ENCODE measurements around the gene STX2. TPM values are rescaled to one million over a fixed set of nuclear protein-coding genes. Genes with fewer than 3 reads are reported as not detected.

The STX2 gene
- total and polyA plus RNA-seq, 10 of the 15 experiments (the other 5 are each of a cell fraction or from before 2014, with no cell fraction given), result 6.0 to 22.2 (median 10.0) TPM

- SMC1A ChIA-PET (ENCODE audit: uncharacterized antibody, unreplicated experiment), result interaction anchor here (1.3 kb wide), 1 partner anchor 41 kb away, joined by 5 read pairs; no protein-coding TSS in a partner anchor
- Histone ChIP-seq H3K4me2 (ENCODE audit: control insufficient read depth, insufficient read depth) (no peak overlapping the region), H3K27me3 (replicated peaks in 1 of 2; ENCODE audit: control insufficient read depth in 2 of 2, insufficient read depth in 2 of 2, low read length in 1 of 2) (no peaks in the 10 kb centered on the region), H3K9ac (ENCODE audit: control insufficient read depth, insufficient read depth, low read length) (no peak overlapping the region), H3K9me3 (replicated peaks; ENCODE audit: control insufficient read depth, insufficient read depth, low read length) (no peaks in the 10 kb centered on the region), H2AFZ (ENCODE audit: control insufficient read depth, low read depth, low read length) (no peak overlapping the region), H3K79me2 (ENCODE audit: control insufficient read depth, insufficient read depth, low read length) (no peaks in the 10 kb centered on the region), H3K4me1 (ENCODE audit: control insufficient read depth, insufficient read depth, low read length) (no peaks in the 10 kb centered on the region; the same call in 1 of the 2 replicates), H3K4me3 (no peak overlapping the region), H4K20me1 (ENCODE audit: control insufficient read depth, insufficient read depth) (no peaks in the 10 kb centered on the region), H3K27ac (ENCODE audit: control insufficient read depth, insufficient read depth) (no peak overlapping the region), H3K36me3 (ENCODE audit: control insufficient read depth in 2 of 2, insufficient read depth in 2 of 2, low read length in 1 of 2) (no peaks in the 10 kb centered on the region)
- POLR2A ChIA-PET, result no interaction called here
- CTCF ChIA-PET, result interaction anchor here (3.4 kb wide), 1 partner anchor 9 kb away, joined by 18 read pairs; no protein-coding TSS in a partner anchor
- no peak for DNase-seq (ENCODE audit: low read depth, low spot score)
- in situ Hi-C loops (cut with MboI), result no loop called here
- BruUV-seq (replicated peaks), result no TSS peak
- RAD21 ChIA-PET (ENCODE audit: unreplicated experiment), result no interaction called here
- no peak; the same call in 2 of the 3 replicates for ATAC-seq
- TF ChIP-seq RUNX3 (IDR thresholded peaks at IDR 0.05; ENCODE audit: low read length), result peak; percentile 30; the same call in 1 of the 2 replicates
- TF ChIP-seq EP300 (IDR thresholded peaks at IDR 0.05; ENCODE audit: borderline replicate concordance in 1 of 2, control insufficient read depth in 1 of 2, low read depth in 2 of 2, low read length in 2 of 2), result no peak
- TF ChIP-seq CBX5 (IDR thresholded peaks at IDR 0.05; ENCODE audit: low read depth), result no peak
- intact Hi-C loops (cut with micrococcal nuclease; ENCODE audit: unreplicated experiment), result loop anchor here (5.0 kb wide), 1 partner anchor 303 kb away; no protein-coding TSS in a partner anchor
- FAIRE-seq, result no peak
- WGBS (ENCODE audit: insufficient coverage, insufficient replicate concordance, low lambda C conversion rate, missing lambda C conversion rate), result 78% methylated on average over 17 of the region's 17 CpGs
These were observed 9.4 kb downstream of the STX2 start for GRCh38 chr12:130829391-130830245.

- Histone ChIP-seq H3K27me3 (replicated peaks in 1 of 2; ENCODE audit: control insufficient read depth in 2 of 2, insufficient read depth in 2 of 2, low read length in 1 of 2) (no peaks in the 10 kb centered on the region), H3K27ac (ENCODE audit: control insufficient read depth, insufficient read depth) (no peak overlapping the region), H3K4me2 (ENCODE audit: control insufficient read depth, insufficient read depth) (no peak overlapping the region), H3K79me2 (ENCODE audit: control insufficient read depth, insufficient read depth, low read length) (no peaks in the 10 kb centered on the region), H3K9ac (ENCODE audit: control insufficient read depth, insufficient read depth, low read length) (no peak overlapping the region), H2AFZ (ENCODE audit: control insufficient read depth, low read depth, low read length) (no peak overlapping the region), H3K9me3 (replicated peaks; ENCODE audit: control insufficient read depth, insufficient read depth, low read length) (no peaks in the 10 kb centered on the region), H3K4me1 (ENCODE audit: control insufficient read depth, insufficient read depth, low read length) (no peaks in the 10 kb centered on the region; the same call in 1 of the 2 replicates), H3K4me3 (no peak overlapping the region), H4K20me1 (ENCODE audit: control insufficient read depth, insufficient read depth) (no peaks in the 10 kb centered on the region), H3K36me3 (ENCODE audit: control insufficient read depth in 2 of 2, insufficient read depth in 2 of 2, low read length in 1 of 2) (no peaks in the 10 kb centered on the region)
- ATAC-seq (no peak), DNase-seq (ENCODE audit: low read depth, low spot score) (no peak), FAIRE-seq (no peak)
- SMC1A ChIA-PET (ENCODE audit: uncharacterized antibody, unreplicated experiment), result no interaction called here
- RAD21 ChIA-PET (ENCODE audit: unreplicated experiment), result no interaction called here
- POLR2A ChIA-PET, result no interaction called here
- 96% methylated on average over 8 of the region's 8 CpGs for WGBS (ENCODE audit: insufficient coverage, insufficient replicate concordance, low lambda C conversion rate, missing lambda C conversion rate)
- intact Hi-C loops (cut with micrococcal nuclease; ENCODE audit: unreplicated experiment), result loop anchor here (5.0 kb wide), 1 partner anchor 303 kb away; no protein-coding TSS in a partner anchor
- BruUV-seq (replicated peaks), result no TSS peak
- in situ Hi-C loops (cut with MboI), result no loop called here
- CTCF ChIA-PET, result no interaction called here
- no peak for TF ChIP-seq CUX1 (IDR thresholded peaks at IDR 0.05; ENCODE audit: insufficient replicate concordance, low read depth, low read length)
- no peak for TF ChIP-seq CHD4 (IDR thresholded peaks at IDR 0.05)
- TF ChIP-seq ATF7 (IDR thresholded peaks at IDR 0.05; ENCODE audit: low read depth), result no peak
- TF ChIP-seq YY1 (IDR thresholded peaks at IDR 0.05; ENCODE audit: low read depth, low read length), result no peak
- TF ChIP-seq EGR1 (IDR thresholded peaks at IDR 0.05; ENCODE audit: borderline replicate concordance in 1 of 2, low read depth in 2 of 2, low read length in 2 of 2), result no peak
These were observed 10.2 kb downstream of the STX2 start for GRCh38 chr12:130828895-130829294.

Measured in GM12878 (cell line).